OCI-LY1 (cell line): ENCODE results near the gene KCNMA1.

Source experiments
- H2AFZ ChIP-seq: fragments of 200-600 bp; sonication (generic), shearing (Covaris generic); 2 replicates; pipeline ENCODE4 v1.6.0; 2014; ENCODE audit warnings: antibody characterized with exemption, mild to moderate bottlenecking, low read length
- H3F3A ChIP-seq: fragments of 200-600 bp; sonication (generic), shearing (Covaris generic); 2 replicates; pipeline ENCODE4 v1.6.0; 2014; ENCODE audit warnings: mild to moderate bottlenecking, antibody characterized with exemption, low read length, moderate library complexity; ENCODE audit not compliant: insufficient read depth
- H3K27ac ChIP-seq: fragments of 200-600 bp; sonication (generic); 2 replicates; pipeline ENCODE4 v1.5.1; 2014; ENCODE audit warnings: low read length, mixed run types, mild to moderate bottlenecking, low read depth; ENCODE audit not compliant: poor library complexity, severe bottlenecking
- H3K27me3 ChIP-seq: fragments of 200-600 bp; sonication (generic); 2 replicates; pipeline ENCODE4 v1.6.0; 2014; ENCODE audit warnings: antibody characterized with exemption, mild to moderate bottlenecking, low read length, moderate library complexity; ENCODE audit not compliant: insufficient read depth
- H3K36me3 ChIP-seq: fragments of 200-600 bp; sonication (generic); 2 replicates; pipeline ENCODE4 v1.6.1; 2014; ENCODE audit warnings: mild to moderate bottlenecking, antibody characterized with exemption, low read length, moderate library complexity, mixed read lengths; ENCODE audit not compliant: insufficient read depth
- H3K4me1 ChIP-seq: fragments of 200-600 bp; sonication (generic); 2 replicates; pipeline ENCODE4 v1.5.1; 2014; ENCODE audit warnings: mild to moderate bottlenecking, low read length, moderate library complexity; ENCODE audit not compliant: insufficient read depth, severe bottlenecking
- H3K4me2 ChIP-seq: fragments of 200-600 bp; sonication (generic), shearing (Covaris generic); 2 replicates; pipeline ENCODE4 v1.6.1; 2014; ENCODE audit warnings: low read length
- H3K4me3 ChIP-seq: fragments of 200-600 bp; sonication (generic); 2 replicates; pipeline ENCODE4 v1.5.1; 2014; ENCODE audit warnings: low read length, low read depth, mild to moderate bottlenecking, mixed read lengths; ENCODE audit not compliant: poor library complexity, severe bottlenecking
- H3K79me2 ChIP-seq: fragments of 200-600 bp; shearing (Covaris generic); 2 replicates; pipeline ENCODE4 v1.6.1; 2016; ENCODE audit warnings: mixed run types, low read length, mixed read lengths; ENCODE audit not compliant: insufficient read depth
- H3K9ac ChIP-seq: fragments of 200-600 bp; sonication (generic), shearing (Covaris generic); 2 replicates; pipeline ENCODE4 v1.6.1; 2014; ENCODE audit warnings: mild to moderate bottlenecking, low read length, mixed read lengths
- H3K9me2 ChIP-seq: fragments of 200-600 bp; sonication (generic), shearing (Covaris generic); 2 replicates; pipeline ENCODE4 v1.6.1; 2014; ENCODE audit warnings: low read depth, mild to moderate bottlenecking, low read length, mixed read lengths
- H3K9me3 ChIP-seq: fragments of 200-600 bp; shearing (Covaris generic); 2 replicates; pipeline ENCODE4 v1.6.1; 2014; ENCODE audit warnings: low read length, mixed read lengths
- H4K20me1 ChIP-seq: fragments of 200-600 bp; sonication (generic), shearing (Covaris generic); 2 replicates; pipeline ENCODE4 v1.6.0; 2016; ENCODE audit warnings: mild to moderate bottlenecking, low read length; ENCODE audit not compliant: insufficient read depth
- EZH2 ChIP-seq: fragments of 200-600 bp; sonication (generic), shearing (Covaris generic); IDR thresholded peaks from 2 replicates; pipeline ENCODE4 v1.8.0; 2017; ENCODE audit warnings: borderline replicate concordance, mixed run types, mild to moderate bottlenecking, antibody characterized with exemption, low read length, moderate library complexity, mixed read lengths
- TF ChIP-seq, protein P1 (sequence below): fragments of 200-600 bp; sonication (generic), shearing (Covaris generic); IDR thresholded peaks from 2 replicates; pipeline ENCODE4 v1.5.1; 2017; ENCODE audit warnings: mild to moderate bottlenecking, antibody characterized with exemption, low read length, moderate library complexity, mixed read lengths

The KCNMA1 gene

DNA sequence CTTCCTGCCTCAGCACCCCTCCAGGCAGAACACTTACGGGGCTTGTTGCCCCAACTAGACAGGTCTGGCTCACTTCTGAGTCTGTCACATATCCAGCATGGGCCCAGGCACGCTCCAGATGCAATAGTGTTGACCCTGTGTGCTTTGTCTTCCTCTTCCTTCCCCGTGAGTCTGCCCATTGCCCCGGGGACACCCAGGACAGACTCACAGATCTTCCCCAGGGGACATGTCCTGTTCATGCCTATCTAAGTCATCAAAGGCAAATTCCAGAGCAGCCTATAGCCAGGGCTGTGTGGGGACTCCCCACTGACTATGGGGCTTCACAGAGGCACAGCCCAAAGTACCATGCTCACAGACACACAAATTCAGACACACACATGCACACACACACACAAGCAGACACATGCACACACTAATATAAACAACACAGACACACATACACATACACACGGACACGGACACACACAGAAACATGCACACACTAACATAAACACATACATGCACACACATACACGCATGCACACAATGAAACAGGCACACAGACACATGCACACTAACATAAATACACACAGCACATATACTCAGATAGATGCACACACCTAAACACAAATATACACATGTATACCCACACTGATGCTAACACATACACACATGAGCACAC lies 175.8 kb downstream of the KCNMA1 start:
- no peaks in the 10 kb centered on the region for H3F3A ChIP-seq
- no peak overlapping the region for H3K9ac ChIP-seq
- H3K27ac ChIP-seq, result no peak overlapping the region
- no peak overlapping the region for H3K4me3 ChIP-seq
- no peak overlapping the region for H3K4me2 ChIP-seq
- no peaks in the 10 kb centered on the region for H3K9me3 ChIP-seq
- H3K36me3 ChIP-seq, result no peaks in the 10 kb centered on the region
- H3K79me2 ChIP-seq, result no peaks in the 10 kb centered on the region
- H2AFZ ChIP-seq, result no peak overlapping the region
- H3K4me1 ChIP-seq, result no peaks in the 10 kb centered on the region
- no peaks in the 10 kb centered on the region for H3K27me3 ChIP-seq
- H4K20me1 ChIP-seq, result no peaks in the 10 kb centered on the region
- TF ChIP-seq, protein P1, sequence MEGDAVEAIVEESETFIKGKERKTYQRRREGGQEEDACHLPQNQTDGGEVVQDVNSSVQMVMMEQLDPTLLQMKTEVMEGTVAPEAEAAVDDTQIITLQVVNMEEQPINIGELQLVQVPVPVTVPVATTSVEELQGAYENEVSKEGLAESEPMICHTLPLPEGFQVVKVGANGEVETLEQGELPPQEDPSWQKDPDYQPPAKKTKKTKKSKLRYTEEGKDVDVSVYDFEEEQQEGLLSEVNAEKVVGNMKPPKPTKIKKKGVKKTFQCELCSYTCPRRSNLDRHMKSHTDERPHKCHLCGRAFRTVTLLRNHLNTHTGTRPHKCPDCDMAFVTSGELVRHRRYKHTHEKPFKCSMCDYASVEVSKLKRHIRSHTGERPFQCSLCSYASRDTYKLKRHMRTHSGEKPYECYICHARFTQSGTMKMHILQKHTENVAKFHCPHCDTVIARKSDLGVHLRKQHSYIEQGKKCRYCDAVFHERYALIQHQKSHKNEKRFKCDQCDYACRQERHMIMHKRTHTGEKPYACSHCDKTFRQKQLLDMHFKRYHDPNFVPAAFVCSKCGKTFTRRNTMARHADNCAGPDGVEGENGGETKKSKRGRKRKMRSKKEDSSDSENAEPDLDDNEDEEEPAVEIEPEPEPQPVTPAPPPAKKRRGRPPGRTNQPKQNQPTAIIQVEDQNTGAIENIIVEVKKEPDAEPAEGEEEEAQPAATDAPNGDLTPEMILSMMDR, result no peak
- no peak for TF ChIP-seq EZH2
- H3K9me2 ChIP-seq, result no peaks in the 10 kb centered on the region

DNA sequence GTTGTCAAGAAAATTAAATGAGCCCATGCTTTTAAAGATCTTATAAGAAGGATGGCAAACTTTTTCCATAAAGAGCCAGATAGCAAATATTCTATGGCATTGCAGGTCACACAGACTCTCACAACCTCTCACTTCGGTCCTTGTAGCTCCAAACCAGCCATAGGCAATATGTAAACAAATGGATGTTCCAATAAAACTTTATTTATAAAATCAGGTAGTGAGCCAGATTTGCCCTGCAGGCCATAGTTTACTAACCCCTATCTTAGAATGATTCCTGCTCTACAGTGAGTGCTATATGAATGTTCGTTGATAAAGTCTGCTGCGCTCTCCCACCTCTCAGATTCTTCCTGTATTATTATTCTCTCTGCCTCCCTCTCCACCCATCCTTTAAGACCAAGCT lies 177.7 kb downstream of the KCNMA1 start:
- H3K27me3 ChIP-seq, result no peaks in the 10 kb centered on the region
- H3F3A ChIP-seq, result no peaks in the 10 kb centered on the region
- no peaks in the 10 kb centered on the region for H3K4me1 ChIP-seq
- H3K4me3 ChIP-seq, result no peak overlapping the region
- H3K9me2 ChIP-seq, result no peaks in the 10 kb centered on the region
- no peak overlapping the region for H3K9ac ChIP-seq
- no peaks in the 10 kb centered on the region for H4K20me1 ChIP-seq
- no peak overlapping the region for H3K27ac ChIP-seq
- no peaks in the 10 kb centered on the region for H3K9me3 ChIP-seq
- no peak for TF ChIP-seq EZH2
- TF ChIP-seq, protein P1, result no peak
- H2AFZ ChIP-seq, result no peak overlapping the region
- no peaks in the 10 kb centered on the region for H3K79me2 ChIP-seq
- H3K36me3 ChIP-seq, result no peaks in the 10 kb centered on the region
- H3K4me2 ChIP-seq, result no peak overlapping the region

DNA sequence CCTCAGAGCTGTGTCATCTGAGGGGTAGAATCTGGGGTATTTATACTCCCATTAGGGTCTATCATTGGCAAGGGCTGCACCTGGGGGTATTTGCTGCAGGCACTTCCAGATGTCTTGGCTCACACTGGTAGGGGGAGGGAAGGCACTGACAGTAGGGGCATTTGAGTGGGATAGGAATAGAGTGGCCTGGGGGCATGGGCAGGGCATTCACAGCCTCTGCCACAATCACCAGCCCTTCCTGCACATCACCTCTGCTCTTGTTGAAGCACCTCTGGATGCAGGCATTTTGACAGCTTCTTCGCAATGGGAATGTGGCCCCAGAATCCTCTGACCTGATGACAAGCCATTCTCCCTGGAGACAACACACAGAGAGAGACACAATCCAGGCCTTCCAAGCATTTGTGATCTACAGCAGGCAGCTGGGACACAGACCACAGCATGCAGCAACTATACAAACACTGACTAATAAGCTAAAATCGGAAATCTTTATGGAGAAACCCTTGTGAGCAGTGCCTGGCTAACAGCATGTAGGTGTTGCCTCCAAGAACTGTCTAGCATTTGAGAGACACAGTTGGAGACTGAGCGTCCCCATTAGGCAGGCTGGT lies 178.5 kb downstream of the KCNMA1 start:
- H3K9me2 ChIP-seq, result no peaks in the 10 kb centered on the region
- H3K9ac ChIP-seq, result no peak overlapping the region
- no peaks in the 10 kb centered on the region for H3K4me1 ChIP-seq
- H3K36me3 ChIP-seq, result no peaks in the 10 kb centered on the region
- no peak overlapping the region for H2AFZ ChIP-seq
- H3K9me3 ChIP-seq, result no peaks in the 10 kb centered on the region
- no peaks in the 10 kb centered on the region for H3K79me2 ChIP-seq
- H4K20me1 ChIP-seq, result no peaks in the 10 kb centered on the region
- H3K27ac ChIP-seq, result no peak overlapping the region
- no peak overlapping the region for H3K4me2 ChIP-seq
- no peak overlapping the region for H3K4me3 ChIP-seq
- TF ChIP-seq, protein P1, result no peak
- no peak for TF ChIP-seq EZH2
- H3K27me3 ChIP-seq, result no peaks in the 10 kb centered on the region
- no peaks in the 10 kb centered on the region for H3F3A ChIP-seq
